HCT116 (cell line): ENCODE data around the gene ACP7. TPM values are rescaled to one million over a fixed set of nuclear protein-coding genes. Genes with fewer than 3 reads are reported as not detected.
A peak's percentile ranks its signal among the peaks of the same experiment; 100 is the strongest.

ENCODE experiments used
- ATAC-seq: fragments of 200-7000 bp; cut with Tn5 transposase; 2 replicates; pipeline ENCODE4 v1.9.1; 2020; ENCODE audit warnings: mild to moderate bottlenecking, moderate library complexity
- BruUV-seq: library from RNA; stranded (reverse); fragments of 400-500 nt; replicated peaks from 2 replicates; lab custom pipeline; 2021; lab: Mats Ljungman, UMichigan
- CTCF ChIA-PET: fragments of 300-600 bp; sonication (Branson Sonifier 250); formaldehyde crosslinking; loops from one replicate; lab custom pipeline; 2021; ENCODE audit warnings: antibody characterized with exemption; lab: Charles Lee
- POLR2A ChIA-PET: fragments of 300-600, 350-600 bp; sonication (Branson Sonifier 250); formaldehyde crosslinking; loops from one replicate; lab custom pipeline; 2021; ENCODE audit warnings: antibody characterized with exemption; lab: Charles Lee
- RAD21 ChIA-PET, 2 experiments: fragments of 300-600 bp; sonication (Branson Sonifier 250); formaldehyde crosslinking; loops; one replicate each; lab custom pipeline; 2023; ENCODE audit warnings: low total read pairs in 2 of 2; ENCODE audit not compliant: uncharacterized antibody in 2 of 2, unreplicated experiment in 2 of 2, low non-redundant PET in 1 of 2; lab: Charles Lee
- DNase-seq: peaks from one replicate; pipeline ENCODE4 v3.0.0-alpha.2; 2010; ENCODE audit warnings: low read depth, low spot score
- H2AFZ ChIP-seq: fragments of 200-600 bp; shearing (Covaris generic), sonication (generic); 2 replicates; pipeline ENCODE4 v1.6.1; 2017; ENCODE audit warnings: low read depth, mixed run types, mixed read lengths, antibody characterized with exemption, low read length; ENCODE audit not compliant: poor library complexity, severe bottlenecking
- H3K27ac ChIP-seq: 2 replicates; pipeline ENCODE4 v1.5.1; 2012; ENCODE audit warnings: low read depth, low read length
- H3K27me3 ChIP-seq: fragments of 200-600 bp; sonication (generic); 2 replicates; pipeline ENCODE4 v1.6.1; 2016; ENCODE audit warnings: mixed run types, low read length, mixed read lengths; ENCODE audit not compliant: insufficient read depth
- H3K36me3 ChIP-seq, 2 experiments: fragments of 200-500 bp in 1 of 2; fragments of 200-600 bp in 1 of 2; sonication (Bioruptor generic) in 1 of 2; sonication (generic) in 1 of 2; 2 replicates each; pipeline versions ENCODE4 v1.5.1 to v1.6.1; 2014 to 2016; ENCODE audit warnings: low read length in 2 of 2, inconsistent platforms in 1 of 2, mixed read lengths in 1 of 2, mixed run types in 1 of 2; ENCODE audit not compliant: insufficient read depth in 2 of 2, control insufficient read depth in 1 of 2
- H3K4me1 ChIP-seq, 2 experiments: fragments of 200-600 bp in 1 of 2; sonication (generic) in 1 of 2; 2 replicates each; pipeline versions ENCODE4 v1.5.1 to v1.6.1; 2012 to 2017; ENCODE audit warnings: low read length in 2 of 2, inconsistent platforms in 1 of 2, mild to moderate bottlenecking in 1 of 2, mixed read lengths in 1 of 2, mixed run types in 1 of 2, moderate library complexity in 1 of 2; ENCODE audit not compliant: insufficient read depth in 2 of 2, control insufficient read depth in 1 of 2
- H3K4me2 ChIP-seq: fragments of 200-600 bp; sonication (generic); 2 replicates; pipeline ENCODE4 v1.6.1; 2017; ENCODE audit warnings: mixed run types, low read length, mixed read lengths
- H3K4me3 ChIP-seq, 2 experiments: fragments of 200-600 bp in 1 of 2; sonication (generic) in 1 of 2; replicated peaks in 1 of 2; 2 replicates each; pipeline ENCODE4 v1.5.1; 2011 to 2016; ENCODE audit warnings: low read length in 2 of 2, control low read depth in 1 of 2, low read depth in 1 of 2, mild to moderate bottlenecking in 1 of 2, mixed read lengths in 1 of 2, mixed run types in 1 of 2
- H3K79me2 ChIP-seq: fragments of 200-600 bp; sonication (generic); 2 replicates; pipeline ENCODE4 v1.6.1; 2017; ENCODE audit warnings: mild to moderate bottlenecking, mixed run types, low read length, moderate library complexity, mixed read lengths; ENCODE audit not compliant: insufficient read depth
- H3K9ac ChIP-seq: fragments of 200-600 bp; sonication (generic); 2 replicates; pipeline ENCODE4 v1.6.1; 2016; ENCODE audit warnings: low read length, mixed read lengths
- H3K9me2 ChIP-seq: fragments of 200-600 bp; sonication (generic), shearing (Covaris generic); 2 replicates; pipeline ENCODE4 v1.6.1; 2017; ENCODE audit warnings: mixed run types, mild to moderate bottlenecking, moderate library complexity; ENCODE audit not compliant: insufficient read depth
- H3K9me3 ChIP-seq, 2 experiments: fragments of 200-500 bp in 1 of 2; fragments of 200-600 bp in 1 of 2; sonication (Bioruptor generic) in 1 of 2; sonication (generic) in 1 of 2; 2 replicates each; pipeline ENCODE4 v1.6.1; 2014 to 2017; ENCODE audit warnings: low read length in 2 of 2, mixed read lengths in 2 of 2, inconsistent platforms in 1 of 2, low read depth in 1 of 2, mild to moderate bottlenecking in 1 of 2, mixed run types in 1 of 2, moderate library complexity in 1 of 2; ENCODE audit not compliant: control insufficient read depth in 1 of 2, insufficient read depth in 1 of 2
- H4K20me1 ChIP-seq: fragments of 200-600 bp; sonication (generic), shearing (Covaris generic); 2 replicates; pipeline ENCODE4 v1.6.1; 2017; ENCODE audit warnings: mixed run types, mild to moderate bottlenecking, moderate library complexity; ENCODE audit not compliant: insufficient read depth
- ATF3 ChIP-seq: IDR thresholded peaks from 2 replicates; pipeline ENCODE4 v1.6.1; 2012
- CBX3 ChIP-seq: IDR thresholded peaks from 2 replicates; pipeline ENCODE4 v1.6.1; 2012; ENCODE audit warnings: low read depth
- CEBPB ChIP-seq: IDR thresholded peaks from 2 replicates; pipeline ENCODE4 v1.6.1; 2012; ENCODE audit warnings: low read depth
- CTCF ChIP-seq, 3 experiments: fragments of 200-600 bp in 1 of 3; sonication (generic) in 1 of 3; IDR thresholded peaks in 2 of 3; conservative IDR thresholded peaks in 1 of 3; 2 replicates each; pipeline ENCODE4 v1.5.1; 2012 to 2017; ENCODE audit warnings: low read depth in 2 of 3, low read length in 2 of 3, antibody characterized with exemption in 1 of 3, borderline replicate concordance in 1 of 3, control low read depth in 1 of 3, mild to moderate bottlenecking in 1 of 3, mixed read lengths in 1 of 3, mixed run types in 1 of 3, moderate library complexity in 1 of 3; ENCODE audit not compliant: insufficient read depth in 1 of 3
- FOSL1 ChIP-seq: IDR thresholded peaks from 2 replicates; pipeline ENCODE4 v1.6.1; 2012; ENCODE audit warnings: low read depth
- JUND ChIP-seq: IDR thresholded peaks from 2 replicates; pipeline ENCODE4 v1.6.1; 2012
- MAX ChIP-seq: IDR thresholded peaks from 2 replicates; pipeline ENCODE4 v1.6.1; 2012
- POLR2AphosphoS5 ChIP-seq: IDR thresholded peaks from 2 replicates; pipeline ENCODE4 v1.6.1; 2011; ENCODE audit warnings: mild to moderate bottlenecking, low read depth, low read length, moderate library complexity
- RAD21 ChIP-seq: IDR thresholded peaks from 2 replicates; pipeline ENCODE4 v1.6.1; 2012; ENCODE audit warnings: low read depth, mild to moderate bottlenecking
- SIN3A ChIP-seq: IDR thresholded peaks from 2 replicates; pipeline ENCODE4 v1.6.1; 2012; ENCODE audit warnings: low read depth
- SP1 ChIP-seq: IDR thresholded peaks from 2 replicates; pipeline ENCODE4 v1.6.1; 2012; ENCODE audit warnings: low read depth
- SRF ChIP-seq: IDR thresholded peaks from 2 replicates; pipeline ENCODE4 v1.6.1; 2012; ENCODE audit warnings: low read depth
- TCF7L2 ChIP-seq: IDR thresholded peaks from 2 replicates; pipeline ENCODE4 v1.7.0; 2011; ENCODE audit warnings: borderline replicate concordance, inconsistent platforms; ENCODE audit not compliant: insufficient read depth, insufficient read length; ENCODE audit errors: extremely low read depth
- YY1 ChIP-seq: IDR thresholded peaks from 2 replicates; pipeline ENCODE4 v1.6.1; 2011; ENCODE audit warnings: low read length, low read depth, moderate library complexity, mild to moderate bottlenecking; ENCODE audit not compliant: insufficient replicate concordance; ENCODE audit errors: extremely low read depth
- ZBTB33 ChIP-seq: IDR thresholded peaks from 2 replicates; pipeline ENCODE4 v1.6.1; 2011; ENCODE audit warnings: mild to moderate bottlenecking, low read length, moderate library complexity; ENCODE audit not compliant: insufficient replicate concordance; ENCODE audit errors: extremely low read depth
- ZFX ChIP-seq: fragments of 450-650 bp; IDR thresholded peaks from 2 replicates; pipeline ENCODE4 v1.6.1; 2017
- intact Hi-C: fragments of 100-400 bp; cut with micrococcal nuclease; formaldehyde crosslinking; loops from 2 replicates; pipeline ENCODE4 v1.10.0; 2022
- total RNA-seq: library from RNA; stranded (reverse); gene quantifications from one replicate; pipeline ENCODE4 v1.2.1, GENCODE V29; 2021; ENCODE audit not compliant: unreplicated experiment

ACP7 gene
- total RNA-seq, 1 experiment from 2014 or later, result 4.7 TPM

- Histone ChIP-seq H2AFZ (peak overlapping the region; percentile 95), H3K9ac (no peak overlapping the region), H3K27me3 (no peaks in the 10 kb centered on the region), H3K27ac (no peak overlapping the region), H3K79me2 (no peaks in the 10 kb centered on the region), H4K20me1 (no peaks in the 10 kb centered on the region), H3K9me2 (no peaks in the 10 kb centered on the region), H3K4me1 (peaks cover 9 to 12% of the 10 kb centered on the region in 2 experiments), H3K36me3 (no peaks in the 10 kb centered on the region)
- BruUV-seq, result no TSS peak
- peak; percentile 37 for DNase-seq
- RAD21 ChIA-PET, result interaction anchor here in 1 of 2 experiments (0.6 kb wide), 1 partner anchor 297 kb away, joined by 3 read pairs; no protein-coding TSS in a partner anchor
- TF ChIP-seq FOSL1, result no peak
- TF ChIP-seq CTCF (IDR thresholded peaks at IDR 0.05 in 2 of 3, conservative IDR thresholded peaks at IDR 0.05 in 1 of 3; ENCODE audit: borderline replicate concordance in 1 of 3, insufficient read depth in 1 of 3, low read depth in 2 of 3, low read length in 2 of 3), result peak; percentile 16 to 53 (median 36); a peak in 4 of 6 replicates
- TF ChIP-seq RAD21, result peak; percentile 72
- TF ChIP-seq, all 23 proteins: peak for 2
- ATAC-seq, result peak; percentile 100
- CTCF ChIA-PET, result interaction anchor here (0.9 to 1.2 kb wide), 3 partner anchors 14 to 76 kb away, joined by 3 to 5 read pairs (median 3); partner anchors contain the start of gene FBXO17
- H3K4me3 ChIP-seq, result 0 out of 4 replicates have a peak overlapping the region, but pooled peaks have one; percentile 9 to 29
- intact Hi-C loops, result no loop called here
- POLR2A ChIA-PET, result no interaction called here
- no peaks in the 10 kb centered on the region for H3K9me3 ChIP-seq
- H3K4me2 ChIP-seq, result peak overlapping the region; percentile 68
Observed at GRCh38 chr19:39038098-39038497, 46.1 kb upstream of the ACP7 start.

- Histone ChIP-seq H3K27ac (no peak overlapping the region), H3K36me3 (no peaks in the 10 kb centered on the region), H2AFZ (no peak overlapping the region), H3K4me2 (no peak overlapping the region), H3K27me3 (no peaks in the 10 kb centered on the region), H3K4me3 (no peak overlapping the region), H3K9ac (no peak overlapping the region), H3K9me3 (no peaks in the 10 kb centered on the region), H3K9me2 (no peaks in the 10 kb centered on the region), H3K79me2 (no peaks in the 10 kb centered on the region), H3K4me1 (peaks cover 3 to 11% of the 10 kb centered on the region in 2 experiments; a peak in 2 of 4 replicates)
- DNase-seq (no peak), ATAC-seq (0 out of 2 replicates have a peak, but pooled peaks have one; percentile 4)
- intact Hi-C loops, result no loop called here
- RAD21 ChIA-PET, result no interaction called here
- POLR2A ChIA-PET, result interaction anchor here (0.6 kb wide), 1 partner anchor 521 kb away, joined by 4 read pairs; no protein-coding TSS in a partner anchor
- CTCF ChIA-PET, result interaction anchor here (1.3 kb wide), 1 partner anchor 643 kb away, joined by 3 read pairs; the partner anchor contains the start of gene FAM98C
- no peak for TF ChIP-seq FOSL1
- no peak for TF ChIP-seq RAD21
- TF ChIP-seq ZBTB33, result no peak
- no peak for TF ChIP-seq ZFX
- TF ChIP-seq ATF3, result no peak
- TF ChIP-seq YY1, result no peak
- no peak for TF ChIP-seq CEBPB
- TF ChIP-seq MAX, result no peak
- TF ChIP-seq CBX3, result no peak
- TF ChIP-seq POLR2AphosphoS5, result no peak
- TF ChIP-seq SRF, result no peak
- no peak for TF ChIP-seq SIN3A
- TF ChIP-seq TCF7L2, result no peak
- TF ChIP-seq JUND, result no peak
- TF ChIP-seq SP1, result no peak
- TF ChIP-seq, all 23 proteins: peak for 0
- no TSS peak for BruUV-seq
- no peaks in the 10 kb centered on the region for H4K20me1 ChIP-seq
Observed at GRCh38 chr19:39045506-39045905, 38.7 kb upstream of the ACP7 start.
